GM19035 (cell line): ENCODE results near the gene ANKS3.

ENCODE experiments used
- ATAC-seq: cut with Tn5 transposase; IDR thresholded peaks from one replicate; pipeline ENCODE4 v1.9.1; 2021; ENCODE audit not compliant: unreplicated experiment

ANKS3 gene

GRCh38 chr16:4685776-4686496 is 48.1 kb downstream of the ANKS3 start:
- no peak for ATAC-seq

GRCh38 chr16:4685292-4685691 is 48.8 kb downstream of the ANKS3 start:
- no peak for ATAC-seq

GRCh38 chr16:4684763-4685162 is 49.3 kb downstream of the ANKS3 start:
- no peak for ATAC-seq

GRCh38 chr16:4684058-4684715 is 49.9 kb downstream of the ANKS3 start:
- ATAC-seq = no peak

- ATAC-seq = no peak
Measured at GRCh38 chr16:4683255-4684057, 50.6 kb downstream of the ANKS3 start.

- no peak for ATAC-seq
Measured at GRCh38 chr16:4682616-4683254, 51.3 kb downstream of the ANKS3 start.

GRCh38 chr16:4682084-4682591 is 51.9 kb downstream of the ANKS3 start:
- ATAC-seq = no peak

GRCh38 chr16:4681471-4682083 is 52.5 kb downstream of the ANKS3 start:
- ATAC-seq = no peak

GRCh38 chr16:4680673-4681470 is 53.2 kb downstream of the ANKS3 start:
- ATAC-seq = no peak

GRCh38 chr16:4679850-4680636 is 54.0 kb downstream of the ANKS3 start:
- no peak for ATAC-seq

GRCh38 chr16:4679156-4679849 is 54.8 kb downstream of the ANKS3 start:
- no peak for ATAC-seq

GRCh38 chr16:4678596-4678995 is 55.5 kb downstream of the ANKS3 start:
- ATAC-seq = no peak

- no peak for ATAC-seq
Measured at GRCh38 chr16:4677994-4678393, 56.1 kb downstream of the ANKS3 start.

GRCh38 chr16:4677390-4677789 is 56.7 kb downstream of the ANKS3 start:
- no peak for ATAC-seq

GRCh38 chr16:4676831-4677230 is 57.2 kb downstream of the ANKS3 start:
- no peak for ATAC-seq

- no peak for ATAC-seq
Measured at GRCh38 chr16:4675864-4676786, 57.9 kb downstream of the ANKS3 start.

GRCh38 chr16:4674926-4675530 is 59.0 kb downstream of the ANKS3 start:
- ATAC-seq = no peak
